HEK293 (cell line): Measurements from ENCODE around the gene KRTAP5-5.

ENCODE experiments used
- CTCF ChIA-PET: fragments of 350-600 bp; formaldehyde crosslinking; extraction: SDS; loops from one replicate; lab custom pipeline; 2021; ENCODE audit warnings: antibody characterized with exemption; lab: Yijun Ruan, JAX
- POLR2A ChIA-PET: fragments of 300-600 bp; formaldehyde crosslinking; extraction: SDS; loops from one replicate; lab custom pipeline; 2020; ENCODE audit warnings: antibody characterized with exemption, inconsistent platforms; lab: Yijun Ruan, JAX
- H3K27ac ChIP-seq: fragments of 200-500 bp; sonication (Bioruptor generic); 2 replicates; pipeline ENCODE4 v1.5.1; 2014; ENCODE audit warnings: low read depth, low read length, control low read depth, inconsistent platforms; ENCODE audit errors: extremely low read depth
- H3K36me3 ChIP-seq, 2 experiments: fragments of 200-500 bp in 1 of 2; sonication (Bioruptor generic) in 1 of 2; 1 replicate in 1 of 2; 2 replicates in 1 of 2; pipeline ENCODE4 v1.5.1; 2014 to 2017; ENCODE audit warnings: inconsistent platforms in 2 of 2, low read length in 2 of 2; ENCODE audit not compliant: control insufficient read depth in 2 of 2, insufficient read depth in 1 of 2
- H3K4me1 ChIP-seq: fragments of 200-500 bp; sonication (Bioruptor generic); 2 replicates; pipeline ENCODE4 v1.5.1; 2014; ENCODE audit warnings: mild to moderate bottlenecking, low read length, inconsistent platforms; ENCODE audit not compliant: control insufficient read depth, insufficient read depth
- H3K4me3 ChIP-seq: 2 replicates; pipeline ENCODE4 v1.5.1; 2011; ENCODE audit warnings: low read depth, mild to moderate bottlenecking, control low read depth, low read length, moderate library complexity
- H3K9me3 ChIP-seq: fragments of 200-500 bp; sonication (Bioruptor generic); 2 replicates; pipeline ENCODE4 v1.5.1; 2014; ENCODE audit warnings: low read depth, low read length, inconsistent platforms; ENCODE audit not compliant: control insufficient read depth, insufficient read depth
- CTCF ChIP-seq: fragments of 450-650 bp; formaldehyde crosslinking; IDR thresholded peaks from 2 replicates; pipeline ENCODE4 v1.5.1; 2016; ENCODE audit warnings: missing biosample characterization, missing genetic modification characterization
- FEZF1 ChIP-seq: fragments of 450-650 bp; formaldehyde crosslinking; IDR thresholded peaks from 2 replicates; pipeline ENCODE4 v1.5.1; 2016; ENCODE audit warnings: missing biosample characterization, missing genetic modification characterization
- GLI4 ChIP-seq: fragments of 450-650 bp; formaldehyde crosslinking; IDR thresholded peaks from 2 replicates; pipeline ENCODE4 v1.5.1; 2016; ENCODE audit warnings: missing biosample characterization, missing genetic modification characterization
- KLF8 ChIP-seq: fragments of 450-650 bp; formaldehyde crosslinking; IDR thresholded peaks from 2 replicates; pipeline ENCODE4 v1.5.1; 2016; ENCODE audit warnings: missing biosample characterization, missing genetic modification characterization
- PRDM10 ChIP-seq: fragments of 450-650 bp; formaldehyde crosslinking; IDR thresholded peaks from 2 replicates; pipeline ENCODE4 v1.5.1; 2016; ENCODE audit warnings: missing biosample characterization, missing genetic modification characterization
- SCRT1 ChIP-seq: fragments of 450-650 bp; formaldehyde crosslinking; IDR thresholded peaks from 2 replicates; pipeline ENCODE4 v1.5.1; 2016; ENCODE audit warnings: missing biosample characterization, missing genetic modification characterization, borderline replicate concordance
- TCF7L2 ChIP-seq: IDR thresholded peaks from 2 replicates; pipeline ENCODE4 v1.6.1; 2011; ENCODE audit warnings: low read depth, mild to moderate bottlenecking, inconsistent platforms, low read length, moderate library complexity, borderline replicate concordance
- ZBTB17 ChIP-seq: fragments of 450-650 bp; formaldehyde crosslinking; IDR thresholded peaks from 2 replicates; pipeline ENCODE4 v1.5.1; 2016; ENCODE audit warnings: missing biosample characterization, missing genetic modification characterization
- ZFP37 ChIP-seq: fragments of 450-650 bp; formaldehyde crosslinking; IDR thresholded peaks from 2 replicates; pipeline ENCODE4 v1.5.1; 2016; ENCODE audit warnings: missing biosample characterization, missing genetic modification characterization
- ZIC2 ChIP-seq: fragments of 450-650 bp; formaldehyde crosslinking; IDR thresholded peaks from 2 replicates; pipeline ENCODE4 v1.5.1; 2016; ENCODE audit warnings: missing biosample characterization, missing genetic modification characterization
- ZNF112 ChIP-seq: fragments of 450-650 bp; formaldehyde crosslinking; IDR thresholded peaks from 2 replicates; pipeline ENCODE4 v1.5.0; 2017; ENCODE audit warnings: missing biosample characterization, missing genetic modification characterization
- ZNF140 ChIP-seq: fragments of 450-650 bp; formaldehyde crosslinking; IDR thresholded peaks from 2 replicates; pipeline ENCODE4 v1.5.1; 2016; ENCODE audit warnings: missing biosample characterization, missing genetic modification characterization
- ZNF184 ChIP-seq: fragments of 450-650 bp; IDR thresholded peaks from 2 replicates; pipeline ENCODE4 v1.5.1; 2018; ENCODE audit warnings: missing biosample characterization, mild to moderate bottlenecking, missing genetic modification characterization
- ZNF311 ChIP-seq: fragments of 450-650 bp; formaldehyde crosslinking; IDR thresholded peaks from 2 replicates; pipeline ENCODE4 v1.5.1; 2017; ENCODE audit warnings: missing biosample characterization, missing genetic modification characterization, borderline replicate concordance
- ZNF341 ChIP-seq: fragments of 450-650 bp; formaldehyde crosslinking; IDR thresholded peaks from 2 replicates; pipeline ENCODE4; 2016; ENCODE audit warnings: low read depth, missing biosample characterization, missing genetic modification characterization
- ZNF600 ChIP-seq: fragments of 450-650 bp; formaldehyde crosslinking; IDR thresholded peaks from 2 replicates; pipeline ENCODE4 v1.5.1; 2016; ENCODE audit warnings: missing biosample characterization, missing genetic modification characterization
- ZNF692 ChIP-seq: fragments of 450-650 bp; formaldehyde crosslinking; IDR thresholded peaks from 2 replicates; pipeline ENCODE4 v1.5.1; 2016; ENCODE audit warnings: missing biosample characterization, missing genetic modification characterization
- TF ChIP-seq, protein P1 (sequence below): fragments of 450-650 bp; formaldehyde crosslinking; IDR thresholded peaks from 2 replicates; pipeline ENCODE4; 2016; ENCODE audit warnings: missing biosample characterization, missing genetic modification characterization

Gene KRTAP5-5

DNA sequence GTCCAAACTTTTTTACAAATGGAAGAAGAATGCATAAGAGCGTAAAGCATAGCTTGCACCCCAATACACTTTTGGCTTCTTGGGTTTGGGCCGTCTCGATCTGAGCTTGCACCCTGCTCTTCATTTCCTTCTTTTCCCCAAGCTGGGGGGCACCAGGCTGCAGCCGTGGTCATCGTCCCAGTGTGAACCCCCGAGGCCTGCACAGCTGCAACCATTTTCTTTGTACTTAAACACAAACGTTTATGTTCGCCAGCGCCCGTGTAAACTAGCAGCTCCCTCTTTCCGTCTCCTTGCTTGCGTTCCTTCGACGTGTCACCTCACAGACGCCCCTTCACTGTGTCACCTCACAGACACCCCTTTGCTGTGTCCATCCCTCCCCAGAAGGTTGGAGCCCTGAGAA is 10.1 kb downstream of the KRTAP5-5 start:
- no peaks in the 10 kb centered on the region for H3K4me1 ChIP-seq
- TF ChIP-seq FEZF1 (tag by site-specific recombination) (no peak), ZNF692 (tag by site-specific recombination) (no peak)
- H3K9me3 ChIP-seq: no peaks in the 10 kb centered on the region
- CTCF ChIA-PET: interaction anchor here (0.6 to 5.6 kb wide), 22 partner anchors 11 to 552 kb away, joined by 3 to 67 read pairs (median 3); partner anchors contain the start of genes KRTAP5-2, KRTAP5-5 and SYT8
- H3K27ac ChIP-seq: no peak overlapping the region
- H3K36me3 ChIP-seq: no peaks in the 10 kb centered on the region
- POLR2A ChIA-PET: interaction anchor here (0.6 kb wide), 1 partner anchor 150 kb away, joined by 3 read pairs; no protein-coding TSS in a partner anchor
- H3K4me3 ChIP-seq: no peak overlapping the region

GRCh38 chr11:1640076-1640946 is 10.7 kb downstream of the KRTAP5-5 start:
- H3K9me3 ChIP-seq: no peaks in the 10 kb centered on the region
- no peak for TF ChIP-seq KLF8 (tag by site-specific recombination)
- peak; percentile 44 for TF ChIP-seq CTCF (tag by site-specific recombination)
- no peak for TF ChIP-seq TCF7L2
- TF ChIP-seq ZNF140 (tag by site-specific recombination): no peak
- TF ChIP-seq PRDM10 (tag by site-specific recombination): peak; percentile 56
- TF ChIP-seq ZIC2 (tag by site-specific recombination): no peak
- peak; percentile 27; the same call in 1 of the 2 replicates for TF ChIP-seq ZNF341
- no peak for TF ChIP-seq ZFP37 (tag by site-specific recombination)
- TF ChIP-seq ZNF600 (tag by site-specific recombination): peak; percentile 86
- TF ChIP-seq ZNF184 (tag by site-specific recombination): no peak
- TF ChIP-seq ZBTB17 (tag by site-specific recombination): peak; percentile 51; the same call in 1 of the 2 replicates
- TF ChIP-seq GLI4: no peak
- no peak for TF ChIP-seq ZNF311 (tag by site-specific recombination)
- TF ChIP-seq SCRT1: no peak
- TF ChIP-seq, protein P1, sequence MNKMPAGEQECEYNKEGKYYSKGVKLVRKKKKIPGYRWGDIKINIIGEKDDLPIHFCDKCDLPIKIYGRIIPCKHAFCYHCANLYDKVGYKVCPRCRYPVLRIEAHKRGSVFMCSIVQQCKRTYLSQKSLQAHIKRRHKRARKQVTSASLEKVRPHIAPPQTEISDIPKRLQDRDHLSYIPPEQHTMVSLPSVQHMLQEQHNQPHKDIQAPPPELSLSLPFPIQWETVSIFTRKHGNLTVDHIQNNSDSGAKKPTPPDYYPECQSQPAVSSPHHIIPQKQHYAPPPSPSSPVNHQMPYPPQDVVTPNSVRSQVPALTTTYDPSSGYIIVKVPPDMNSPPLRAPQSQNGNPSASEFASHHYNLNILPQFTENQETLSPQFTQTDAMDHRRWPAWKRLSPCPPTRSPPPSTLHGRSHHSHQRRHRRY (tag by site-specific recombination): no peak
- no peak for TF ChIP-seq ZNF112 (tag by site-specific recombination)
- ChIA-PET CTCF (interaction anchor here (0.6 to 5.6 kb wide), 29 partner anchors 11 to 552 kb away, joined by 3 to 67 read pairs (median 3); partner anchors contain the start of genes KRTAP5-2, KRTAP5-5 and SYT8), POLR2A (interaction anchor here (0.6 kb wide), 1 partner anchor 150 kb away, joined by 3 read pairs; no protein-coding TSS in a partner anchor)
- H3K4me3 ChIP-seq: no peak overlapping the region
- no peaks in the 10 kb centered on the region for H3K36me3 ChIP-seq
- no peaks in the 10 kb centered on the region for H3K4me1 ChIP-seq
- H3K27ac ChIP-seq: no peak overlapping the region
